D721Med (cell line): ENCODE data around the gene KLK13.

Experiments used
- DNase-seq: peaks from one replicate; pipeline ENCODE4 v3.0.0; 2011; ENCODE audit warnings: low spot score; ENCODE audit not compliant: insufficient read length
- FAIRE-seq: peaks from 2 replicates; lab custom pipeline; 2011; peaks lifted over from hg19 to GRCh38; lab: Jason Lieb, UNC
- TF ChIP-seq, protein P1 (sequence below): IDR thresholded peaks from 2 replicates; pipeline ENCODE4 v1.5.1; 2012; ENCODE audit warnings: mild to moderate bottlenecking, control low read depth; ENCODE audit not compliant: insufficient read depth; ENCODE audit errors: missing control alignments

Gene KLK13

GRCh38 chr19:51016798-51017683 is 47.9 kb downstream of the KLK13 start:
- TF ChIP-seq, protein P1, sequence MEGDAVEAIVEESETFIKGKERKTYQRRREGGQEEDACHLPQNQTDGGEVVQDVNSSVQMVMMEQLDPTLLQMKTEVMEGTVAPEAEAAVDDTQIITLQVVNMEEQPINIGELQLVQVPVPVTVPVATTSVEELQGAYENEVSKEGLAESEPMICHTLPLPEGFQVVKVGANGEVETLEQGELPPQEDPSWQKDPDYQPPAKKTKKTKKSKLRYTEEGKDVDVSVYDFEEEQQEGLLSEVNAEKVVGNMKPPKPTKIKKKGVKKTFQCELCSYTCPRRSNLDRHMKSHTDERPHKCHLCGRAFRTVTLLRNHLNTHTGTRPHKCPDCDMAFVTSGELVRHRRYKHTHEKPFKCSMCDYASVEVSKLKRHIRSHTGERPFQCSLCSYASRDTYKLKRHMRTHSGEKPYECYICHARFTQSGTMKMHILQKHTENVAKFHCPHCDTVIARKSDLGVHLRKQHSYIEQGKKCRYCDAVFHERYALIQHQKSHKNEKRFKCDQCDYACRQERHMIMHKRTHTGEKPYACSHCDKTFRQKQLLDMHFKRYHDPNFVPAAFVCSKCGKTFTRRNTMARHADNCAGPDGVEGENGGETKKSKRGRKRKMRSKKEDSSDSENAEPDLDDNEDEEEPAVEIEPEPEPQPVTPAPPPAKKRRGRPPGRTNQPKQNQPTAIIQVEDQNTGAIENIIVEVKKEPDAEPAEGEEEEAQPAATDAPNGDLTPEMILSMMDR: peak; percentile 15
- FAIRE-seq (no peak), DNase-seq (peak; percentile 60)

GRCh38 chr19:51015691-51016267 is 49.1 kb downstream of the KLK13 start:
- TF ChIP-seq, protein P1: no peak
- no peak for FAIRE-seq
- no peak for DNase-seq

DNA sequence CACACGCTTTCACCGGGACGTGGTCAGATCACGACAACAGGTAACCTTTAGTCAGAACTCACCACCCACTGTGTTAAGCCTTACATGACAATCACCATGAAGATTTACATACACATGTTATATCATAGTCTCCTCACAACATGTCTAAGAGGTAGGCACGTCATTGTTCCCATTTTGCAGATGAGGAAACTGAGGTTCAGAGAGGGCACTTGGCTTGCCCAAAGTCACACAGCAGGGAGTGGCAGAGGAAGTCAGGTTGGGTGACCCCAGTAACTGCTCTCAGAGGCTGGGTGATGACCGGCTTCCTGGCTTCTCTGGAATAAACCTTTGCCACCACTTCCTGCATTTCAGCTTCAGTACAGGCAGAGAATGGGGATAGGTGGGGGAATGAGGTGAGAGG is 50.6 kb downstream of the KLK13 start:
- TF ChIP-seq, protein P1: no peak
- FAIRE-seq: no peak
- no peak for DNase-seq

GRCh38 chr19:51012661-51013190 is 52.2 kb downstream of the KLK13 start:
- TF ChIP-seq, protein P1: no peak

GRCh38 chr19:51010066-51010795 is 54.7 kb downstream of the KLK13 start:
- no peak for FAIRE-seq
- DNase-seq: no peak
- TF ChIP-seq, protein P1: no peak

More at GRCh38 chr19:51012661-51013190, 52.2 kb downstream of the KLK13 start:
- DNase-seq (no peak), FAIRE-seq (no peak)

DNA sequence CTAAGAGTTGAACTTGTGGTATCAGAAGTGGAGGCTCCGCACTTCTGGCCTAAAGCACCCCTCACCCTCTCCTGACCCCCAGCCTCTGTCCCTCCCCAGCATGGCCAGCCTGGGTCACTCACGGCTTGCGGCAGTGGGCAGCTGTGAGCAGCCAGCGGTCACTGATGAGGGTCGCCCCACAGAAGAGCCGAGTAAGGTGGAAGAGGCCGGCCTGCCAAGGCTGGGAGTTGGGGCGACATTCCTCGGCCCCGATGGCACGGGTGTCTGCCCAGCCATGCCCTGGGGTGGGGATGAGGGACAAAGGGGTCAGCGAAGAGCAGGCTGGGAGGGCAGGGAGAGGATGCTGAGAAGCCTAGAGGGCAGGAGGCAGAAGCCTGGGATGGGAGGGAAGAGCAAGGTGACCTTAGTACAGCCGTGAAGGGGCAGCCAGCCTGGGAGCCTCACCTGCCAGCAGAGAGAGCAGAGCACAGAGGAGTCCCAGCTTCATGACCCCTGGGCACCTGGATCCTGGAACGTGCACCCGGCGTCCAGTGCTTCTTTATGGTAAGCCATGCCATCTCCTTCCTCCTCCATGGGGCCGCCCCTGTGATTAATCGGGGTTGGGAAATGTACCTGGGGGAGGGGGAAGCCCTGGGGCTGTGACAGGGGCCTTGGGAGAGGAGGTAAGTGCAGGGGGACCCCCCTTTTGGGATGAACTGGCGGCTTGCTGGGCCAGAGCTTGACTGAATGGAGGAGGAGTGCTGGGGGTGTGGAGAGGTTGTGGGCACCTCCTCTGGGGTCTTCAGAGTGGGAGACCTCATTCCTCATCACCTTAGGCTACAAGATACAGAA is 55.6 kb downstream of the KLK13 start:
- DNase-seq: no peak
- TF ChIP-seq, protein P1: no peak
- no peak for FAIRE-seq
